HL-60 (cell line): Measurements from ENCODE around the gene PLEKHD1.

Source experiments
- SPI1 ChIP-seq: IDR thresholded peaks from 2 replicates; pipeline ENCODE4 v1.6.1; 2012; ENCODE audit warnings: low read depth, mild to moderate bottlenecking, borderline replicate concordance
- TF ChIP-seq, protein P1 (sequence below): IDR thresholded peaks from one replicate; pipeline ENCODE4 v1.5.1; 2011; ENCODE audit warnings: low read length, control low read depth, inconsistent platforms; ENCODE audit not compliant: insufficient read depth

DNA sequence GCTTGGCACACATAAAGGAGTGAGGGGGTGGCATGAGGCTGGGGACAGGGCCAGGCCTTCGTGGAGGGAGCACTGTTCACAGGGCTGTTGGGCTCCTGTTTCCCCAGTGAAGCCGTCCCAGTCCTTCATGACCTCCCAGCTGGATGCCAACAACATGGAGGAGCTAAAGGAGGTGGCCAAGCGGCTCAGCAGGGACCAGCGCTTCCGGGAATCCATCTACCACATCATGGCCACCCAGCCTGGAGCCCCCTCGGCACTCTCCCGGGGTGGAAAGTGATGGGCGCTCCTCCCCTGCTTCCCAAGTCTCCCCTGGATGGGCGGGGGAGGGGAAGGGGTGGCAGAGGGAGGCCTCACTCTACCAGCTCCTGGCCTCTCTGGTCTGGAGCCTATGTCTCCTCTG, 43.6 kb downstream of the PLEKHD1 start:
- TF ChIP-seq, protein P1, sequence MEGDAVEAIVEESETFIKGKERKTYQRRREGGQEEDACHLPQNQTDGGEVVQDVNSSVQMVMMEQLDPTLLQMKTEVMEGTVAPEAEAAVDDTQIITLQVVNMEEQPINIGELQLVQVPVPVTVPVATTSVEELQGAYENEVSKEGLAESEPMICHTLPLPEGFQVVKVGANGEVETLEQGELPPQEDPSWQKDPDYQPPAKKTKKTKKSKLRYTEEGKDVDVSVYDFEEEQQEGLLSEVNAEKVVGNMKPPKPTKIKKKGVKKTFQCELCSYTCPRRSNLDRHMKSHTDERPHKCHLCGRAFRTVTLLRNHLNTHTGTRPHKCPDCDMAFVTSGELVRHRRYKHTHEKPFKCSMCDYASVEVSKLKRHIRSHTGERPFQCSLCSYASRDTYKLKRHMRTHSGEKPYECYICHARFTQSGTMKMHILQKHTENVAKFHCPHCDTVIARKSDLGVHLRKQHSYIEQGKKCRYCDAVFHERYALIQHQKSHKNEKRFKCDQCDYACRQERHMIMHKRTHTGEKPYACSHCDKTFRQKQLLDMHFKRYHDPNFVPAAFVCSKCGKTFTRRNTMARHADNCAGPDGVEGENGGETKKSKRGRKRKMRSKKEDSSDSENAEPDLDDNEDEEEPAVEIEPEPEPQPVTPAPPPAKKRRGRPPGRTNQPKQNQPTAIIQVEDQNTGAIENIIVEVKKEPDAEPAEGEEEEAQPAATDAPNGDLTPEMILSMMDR, result no peak
- no peak for TF ChIP-seq SPI1
